ENCODE data around the gene PRCD.
"Not testable (repeated sequence)": the region's sequence is repeated elsewhere in the genome, so short reads cannot be mapped to it uniquely, and the experiment has no call there.

The PRCD gene

DNA sequence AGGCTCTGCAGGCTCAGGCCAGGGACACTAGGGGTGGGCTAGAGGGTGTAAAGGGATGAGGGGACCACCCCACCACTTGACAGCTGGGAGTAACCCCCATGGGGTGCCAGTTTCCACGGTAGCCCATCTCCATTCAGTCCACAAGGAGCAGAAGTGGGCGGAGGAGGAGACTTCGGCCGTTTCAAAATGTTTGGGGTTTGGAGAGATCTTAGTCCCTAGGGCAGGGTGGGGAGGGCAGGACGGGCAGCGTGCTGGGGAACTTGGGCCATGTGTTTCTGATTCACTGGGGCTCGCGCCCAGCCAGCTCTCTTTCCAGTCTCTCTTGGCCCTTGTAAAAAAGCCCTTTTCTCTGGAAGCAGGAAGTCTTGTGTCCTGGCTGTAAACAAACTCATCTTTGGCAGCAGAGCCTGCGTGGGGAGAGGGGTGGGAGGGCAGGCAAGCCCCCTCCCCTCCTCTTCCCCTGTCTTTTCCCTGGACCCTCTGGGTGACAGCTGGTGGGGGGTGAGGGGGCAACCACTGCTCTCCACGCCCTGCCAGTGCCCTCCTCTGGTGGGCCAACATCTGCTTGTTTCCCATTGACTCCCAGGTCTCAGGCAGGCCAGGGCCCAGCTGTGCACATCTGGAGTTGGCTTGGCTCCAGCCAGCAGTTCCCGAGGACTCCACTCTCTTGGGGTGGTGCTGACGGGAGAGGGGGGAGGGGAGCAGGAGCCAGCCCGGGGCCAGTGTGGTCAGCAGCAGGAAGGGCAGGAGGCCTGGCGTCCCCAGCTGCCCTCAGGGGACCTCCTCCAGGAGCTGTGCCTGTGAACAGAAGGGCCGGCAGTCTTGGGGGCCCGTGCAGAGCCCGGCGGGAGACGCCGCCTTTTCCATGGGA is 10.4 kb upstream of the PRCD start:
- TF ChIP-seq, protein P1, sequence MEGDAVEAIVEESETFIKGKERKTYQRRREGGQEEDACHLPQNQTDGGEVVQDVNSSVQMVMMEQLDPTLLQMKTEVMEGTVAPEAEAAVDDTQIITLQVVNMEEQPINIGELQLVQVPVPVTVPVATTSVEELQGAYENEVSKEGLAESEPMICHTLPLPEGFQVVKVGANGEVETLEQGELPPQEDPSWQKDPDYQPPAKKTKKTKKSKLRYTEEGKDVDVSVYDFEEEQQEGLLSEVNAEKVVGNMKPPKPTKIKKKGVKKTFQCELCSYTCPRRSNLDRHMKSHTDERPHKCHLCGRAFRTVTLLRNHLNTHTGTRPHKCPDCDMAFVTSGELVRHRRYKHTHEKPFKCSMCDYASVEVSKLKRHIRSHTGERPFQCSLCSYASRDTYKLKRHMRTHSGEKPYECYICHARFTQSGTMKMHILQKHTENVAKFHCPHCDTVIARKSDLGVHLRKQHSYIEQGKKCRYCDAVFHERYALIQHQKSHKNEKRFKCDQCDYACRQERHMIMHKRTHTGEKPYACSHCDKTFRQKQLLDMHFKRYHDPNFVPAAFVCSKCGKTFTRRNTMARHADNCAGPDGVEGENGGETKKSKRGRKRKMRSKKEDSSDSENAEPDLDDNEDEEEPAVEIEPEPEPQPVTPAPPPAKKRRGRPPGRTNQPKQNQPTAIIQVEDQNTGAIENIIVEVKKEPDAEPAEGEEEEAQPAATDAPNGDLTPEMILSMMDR (IDR thresholded peaks at IDR 0.05; ENCODE audit: insufficient read depth, low read length, poor library complexity, severe bottlenecking): no peak
- Histone ChIP-seq H3K36me3 (ENCODE audit: control insufficient read depth, insufficient read depth, low read length) (no peaks in the 10 kb centered on the region), H3K4me3 (replicated peaks; ENCODE audit: low read depth, low read length) (peak overlapping the region; percentile 4; the same call in 1 of the 2 replicates), H3K27me3 (replicated peaks; ENCODE audit: control insufficient read depth, insufficient read depth, low read length) (no peaks in the 10 kb centered on the region)
- DNase-seq (ENCODE audit: extremely low read depth, insufficient read length): peak; percentile 35

DNA sequence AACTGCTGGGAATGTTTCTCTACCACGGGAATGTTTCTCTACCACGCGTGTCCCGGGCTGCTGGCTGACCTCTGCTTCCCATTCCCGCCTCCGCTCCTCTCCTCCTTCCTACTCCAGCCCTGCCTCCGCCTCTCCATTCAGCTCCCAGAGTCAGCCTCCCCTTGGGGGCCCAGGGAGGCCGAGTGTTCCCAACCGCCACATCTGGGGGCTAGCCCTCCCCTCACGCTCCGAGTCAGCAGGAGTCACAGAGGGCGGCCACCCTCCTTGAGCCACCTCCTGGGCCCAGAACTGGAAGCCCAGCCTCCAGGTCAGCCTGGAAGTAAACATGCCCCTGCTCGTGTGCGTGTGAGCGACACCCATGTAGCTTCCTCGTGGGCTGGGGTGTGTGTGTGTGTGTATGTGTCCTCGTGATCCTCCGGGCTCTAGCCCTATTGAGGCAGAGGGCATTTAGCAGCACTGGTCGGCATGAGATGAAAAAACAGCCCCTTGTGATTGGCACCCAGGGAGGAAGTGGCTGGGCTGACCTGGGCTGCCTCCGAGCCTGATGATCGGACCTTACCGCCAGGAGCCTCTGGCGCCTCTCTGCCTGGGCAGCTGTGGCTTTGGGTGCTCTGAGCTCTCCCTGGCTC is 9.6 kb upstream of the PRCD start:
- no peak for DNase-seq (ENCODE audit: extremely low read depth, insufficient read length)
- TF ChIP-seq, protein P1 (IDR thresholded peaks at IDR 0.05; ENCODE audit: insufficient read depth, low read length, poor library complexity, severe bottlenecking): no peak
- Histone ChIP-seq H3K27me3 (replicated peaks; ENCODE audit: control insufficient read depth, insufficient read depth, low read length) (no peaks in the 10 kb centered on the region), H3K36me3 (ENCODE audit: control insufficient read depth, insufficient read depth, low read length) (no peaks in the 10 kb centered on the region), H3K4me3 (replicated peaks; ENCODE audit: low read depth, low read length) (no peak overlapping the region)

DNA sequence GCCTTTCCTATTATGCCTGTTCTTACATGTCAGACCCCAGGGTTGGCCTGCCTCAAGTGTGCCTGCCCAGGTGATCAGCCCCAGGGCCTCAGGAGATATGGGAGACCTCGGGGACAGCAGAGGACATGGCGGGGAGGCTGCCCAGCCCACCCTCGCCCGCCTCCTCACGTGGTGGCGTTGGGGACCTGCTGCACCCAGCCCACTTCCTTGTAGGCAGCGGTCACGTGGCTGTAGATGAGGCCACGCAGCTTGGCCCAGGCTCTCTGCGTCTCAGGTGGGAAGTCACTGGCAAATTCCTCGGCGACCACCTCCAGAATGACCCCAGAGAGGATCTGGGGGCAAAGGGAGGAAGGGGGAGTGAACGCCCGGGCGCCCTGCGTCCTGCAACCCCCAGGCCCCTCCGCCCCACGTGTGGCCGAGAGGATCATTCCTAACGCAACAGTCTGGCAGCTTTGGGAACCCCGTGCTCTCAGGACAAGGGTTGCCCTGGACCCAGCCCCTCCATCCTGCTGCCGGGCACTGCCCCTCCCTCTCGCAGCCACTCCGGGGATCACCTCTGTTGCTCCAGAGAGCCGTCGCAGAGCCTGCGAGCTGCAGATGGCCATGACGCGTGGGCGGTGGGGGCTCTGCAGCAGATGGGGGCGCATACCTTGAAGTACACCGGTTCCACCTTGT is 8.9 kb upstream of the PRCD start:
- no peak overlapping the region for H3K4me3 ChIP-seq (replicated peaks; ENCODE audit: low read depth, low read length)
- H3K27me3 ChIP-seq (replicated peaks; ENCODE audit: control insufficient read depth, insufficient read depth, low read length): peaks cover 2% of the 10 kb centered on the region; the same call in 1 of the 2 replicates
- DNase-seq (ENCODE audit: extremely low read depth, insufficient read length): no peak
- no peaks in the 10 kb centered on the region for H3K36me3 ChIP-seq (ENCODE audit: control insufficient read depth, insufficient read depth, low read length)
- TF ChIP-seq, protein P1 (IDR thresholded peaks at IDR 0.05; ENCODE audit: insufficient read depth, low read length, poor library complexity, severe bottlenecking): no peak

DNA sequence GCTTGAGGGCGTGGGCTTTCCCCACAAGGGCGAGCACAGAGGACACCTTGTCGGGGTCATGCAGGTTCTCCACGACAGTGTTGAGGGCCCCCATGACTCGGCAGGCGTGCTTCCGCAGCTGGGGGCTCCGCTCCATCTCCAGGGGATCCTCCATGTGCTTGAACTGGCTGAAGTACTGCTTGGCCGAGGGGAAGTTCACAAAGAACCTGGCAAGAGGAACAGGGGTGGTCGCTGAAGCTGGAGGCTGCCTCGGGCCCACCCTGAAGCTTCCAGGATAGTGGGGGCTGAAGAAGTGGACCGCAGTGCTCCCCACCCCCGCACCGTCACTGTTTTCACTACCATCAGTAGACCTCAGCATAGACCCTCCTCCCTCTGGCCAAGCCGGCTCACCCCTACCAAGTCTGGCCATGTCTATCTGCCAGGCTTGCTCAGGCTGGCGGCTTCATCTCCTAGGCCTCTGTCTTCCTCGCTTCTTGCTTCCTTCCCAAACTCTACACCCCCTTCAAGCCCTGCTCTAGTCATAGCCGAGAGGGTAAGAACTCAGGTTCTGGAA is 8.3 kb upstream of the PRCD start:
- Histone ChIP-seq H3K27me3 (replicated peaks; ENCODE audit: control insufficient read depth, insufficient read depth, low read length) (peaks cover 6% of the 10 kb centered on the region), H3K4me3 (replicated peaks; ENCODE audit: low read depth, low read length) (no peak overlapping the region), H3K36me3 (ENCODE audit: control insufficient read depth, insufficient read depth, low read length) (no peaks in the 10 kb centered on the region)
- no peak for DNase-seq (ENCODE audit: extremely low read depth, insufficient read length)
- TF ChIP-seq, protein P1 (IDR thresholded peaks at IDR 0.05; ENCODE audit: insufficient read depth, low read length, poor library complexity, severe bottlenecking): no peak

DNA sequence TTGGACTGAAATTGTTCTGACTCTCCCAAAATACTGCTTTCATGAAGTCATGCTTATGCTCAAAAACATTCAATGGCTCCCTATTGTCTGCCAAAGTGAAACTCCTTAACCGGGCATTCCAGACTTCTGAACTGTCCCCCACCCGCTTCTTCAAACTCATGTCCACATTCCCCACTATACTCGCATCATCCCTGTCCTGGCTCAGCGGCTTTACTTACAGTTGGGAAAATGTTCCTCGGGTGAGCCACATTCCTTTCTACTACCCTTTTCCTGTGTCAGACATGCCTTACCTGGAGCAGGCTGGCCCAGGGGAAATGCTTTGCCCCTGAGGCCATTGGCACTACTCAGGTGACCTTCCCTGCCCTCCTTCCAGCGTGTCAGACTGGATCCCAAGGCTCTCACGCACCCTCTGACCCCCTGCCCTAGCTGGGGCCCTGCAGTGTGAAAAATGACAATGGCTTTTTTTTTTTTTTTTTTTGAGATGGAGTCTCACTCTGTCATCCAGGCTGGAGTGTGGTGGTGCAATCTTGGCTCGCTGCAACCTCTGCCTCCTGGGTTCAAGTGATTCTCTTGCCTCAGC is 7.7 kb upstream of the PRCD start:
- no peaks in the 10 kb centered on the region for H3K36me3 ChIP-seq (ENCODE audit: control insufficient read depth, insufficient read depth, low read length)
- no peak overlapping the region for H3K4me3 ChIP-seq (replicated peaks; ENCODE audit: low read depth, low read length)
- DNase-seq (ENCODE audit: extremely low read depth, insufficient read length): no peak
- TF ChIP-seq, protein P1 (IDR thresholded peaks at IDR 0.05; ENCODE audit: insufficient read depth, low read length, poor library complexity, severe bottlenecking): no peak
- peaks cover 6% of the 10 kb centered on the region for H3K27me3 ChIP-seq (replicated peaks; ENCODE audit: control insufficient read depth, insufficient read depth, low read length)

DNA sequence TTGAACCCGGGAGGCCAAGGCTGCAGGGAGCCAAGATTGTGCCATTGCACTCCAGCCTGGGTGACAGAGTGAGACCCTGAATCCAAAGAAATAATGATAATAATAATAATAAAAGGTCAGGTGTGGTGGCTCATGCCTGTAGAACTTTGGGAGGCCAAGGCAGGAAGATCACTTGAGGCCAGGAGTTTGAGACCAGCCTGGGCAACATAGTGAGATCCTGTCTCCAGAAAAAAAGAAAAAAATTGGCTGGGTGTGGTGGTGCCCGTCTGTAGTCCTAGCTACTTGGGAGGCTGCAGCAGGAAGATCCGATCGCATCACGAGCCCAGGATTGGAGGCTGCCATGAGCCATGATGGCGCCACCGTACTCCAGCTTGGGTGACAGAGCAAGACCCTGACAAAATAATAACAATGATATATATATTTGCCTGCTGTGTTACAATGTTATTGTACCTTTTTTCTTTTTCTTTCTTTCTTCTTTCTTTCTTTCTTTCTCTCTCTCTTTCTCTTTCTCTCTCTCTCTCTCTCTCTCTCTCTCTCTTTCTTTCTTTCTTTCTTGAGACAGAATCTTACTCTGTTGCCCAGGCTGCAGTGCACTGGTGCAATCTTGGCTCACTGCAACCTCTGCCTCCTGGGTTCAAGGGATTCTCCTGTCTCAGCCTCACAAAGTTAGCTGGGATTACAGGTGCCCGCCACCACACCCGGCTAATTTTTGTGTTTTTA is 6.0 kb upstream of the PRCD start:
- DNase-seq (ENCODE audit: extremely low read depth, insufficient read length); H3K27me3 ChIP-seq (replicated peaks; ENCODE audit: control insufficient read depth, insufficient read depth, low read length); H3K36me3 ChIP-seq (ENCODE audit: control insufficient read depth, insufficient read depth, low read length); H3K4me3 ChIP-seq (replicated peaks; ENCODE audit: low read depth, low read length): not testable (repeated sequence)
